Tibial artery (tissue), 4 donors: ENCODE measurements around the gene CCDC102A.

Experiments used
- DNase-seq, 2 donors: peaks; one replicate each; pipeline ENCODE4 v3.0.0-alpha.2; 2019
- H3K27ac ChIP-seq, 2 donors: fragments of 200-600 bp; sonication (generic) in 1 of 2; 1 replicate in 1 of 2; 2 replicates in 1 of 2; pipeline ENCODE4 v1.5.1; 2018 to 2019; ENCODE audit warnings: mild to moderate bottlenecking in 1 of 2
- H3K27me3 ChIP-seq, 2 donors: fragments of 200-600 bp; sonication (generic) in 1 of 2; one replicate each; pipeline versions ENCODE4 v1.5.1 to v1.6.0; 2016 to 2019
- H3K36me3 ChIP-seq, 3 donors: fragments of 200-600 bp; sonication (generic) in 2 of 3; one replicate each; pipeline ENCODE4 v1.5.1; 2016 to 2019; ENCODE audit warnings: mild to moderate bottlenecking in 2 of 3
- H3K4me1 ChIP-seq, 4 donors: fragments of 200-600 bp; sonication (generic) in 2 of 4; 1 replicate in 3 of 4; 2 replicates in 1 of 4; pipeline ENCODE4 v1.5.1; 2016 to 2019
- H3K4me3 ChIP-seq, 2 donors: fragments of 200-600 bp; sonication (generic) in 1 of 2; 1 replicate in 1 of 2; 2 replicates in 1 of 2; pipeline ENCODE4 v1.5.1; 2018 to 2019; ENCODE audit warnings: mild to moderate bottlenecking in 2 of 2
- H3K9me3 ChIP-seq, 3 donors: fragments of 200-600 bp; sonication (generic) in 1 of 3; one replicate each; pipeline ENCODE4 v1.5.1; 2016 to 2019
- intact Hi-C: fragments of 100-400 bp; cut with DNase I; formaldehyde crosslinking; loops from one replicate; pipeline ENCODE4 v1.15.0; 2023; ENCODE audit warnings: low total_unique reads
- TF ChIP-seq, protein P1 (sequence below), 2 experiments: fragments of 200-600 bp in 1 of 2; fragments of 450-650 bp in 1 of 2; IDR thresholded peaks; one replicate each; pipeline ENCODE4 v1.5.1; 2017 to 2019; ENCODE audit warnings: antibody characterized with exemption in 2 of 2, mild to moderate bottlenecking in 1 of 2, moderate library complexity in 1 of 2

CCDC102A gene

DNA sequence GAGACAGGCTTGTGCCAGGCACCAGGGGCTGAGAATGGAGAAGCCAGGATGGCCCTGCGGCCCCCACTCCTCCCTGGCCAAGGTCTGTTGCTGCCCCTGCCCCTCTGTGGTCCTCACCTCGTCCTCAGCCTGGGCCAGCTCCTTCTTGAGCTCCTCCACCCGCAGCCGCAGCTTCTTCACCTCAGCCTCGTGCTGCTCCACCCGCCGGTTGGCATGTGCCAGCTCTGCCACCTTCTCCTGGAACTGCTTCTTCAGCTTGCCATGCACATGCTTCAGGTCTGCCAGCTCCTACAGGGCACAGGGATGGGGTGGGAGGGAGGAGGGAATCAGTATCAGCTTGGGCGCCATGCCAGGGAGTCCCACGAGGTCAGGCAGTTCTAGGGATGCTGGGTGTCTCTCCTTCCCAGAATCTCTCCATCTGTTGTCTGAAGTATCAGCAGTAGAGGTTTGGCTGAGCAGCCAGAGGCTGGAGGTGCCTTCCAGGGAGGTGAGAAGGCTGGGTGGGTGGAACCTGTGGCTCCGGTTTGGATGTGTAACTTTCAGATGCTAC lies 20.1 kb downstream of the CCDC102A start:
- Histone ChIP-seq H3K9me3 (no peaks in the 10 kb centered on the region), H3K4me1 (peaks cover 0 to 7% (median 3%) of the 10 kb centered on the region in 4 donors), H3K36me3 (peaks cover 48 to 79% (median 58%) of the 10 kb centered on the region in 3 donors), H3K27ac (no peak overlapping the region), H3K4me3 (no peak overlapping the region), H3K27me3 (no peaks in the 10 kb centered on the region)
- no peak for DNase-seq
- TF ChIP-seq, protein P1, sequence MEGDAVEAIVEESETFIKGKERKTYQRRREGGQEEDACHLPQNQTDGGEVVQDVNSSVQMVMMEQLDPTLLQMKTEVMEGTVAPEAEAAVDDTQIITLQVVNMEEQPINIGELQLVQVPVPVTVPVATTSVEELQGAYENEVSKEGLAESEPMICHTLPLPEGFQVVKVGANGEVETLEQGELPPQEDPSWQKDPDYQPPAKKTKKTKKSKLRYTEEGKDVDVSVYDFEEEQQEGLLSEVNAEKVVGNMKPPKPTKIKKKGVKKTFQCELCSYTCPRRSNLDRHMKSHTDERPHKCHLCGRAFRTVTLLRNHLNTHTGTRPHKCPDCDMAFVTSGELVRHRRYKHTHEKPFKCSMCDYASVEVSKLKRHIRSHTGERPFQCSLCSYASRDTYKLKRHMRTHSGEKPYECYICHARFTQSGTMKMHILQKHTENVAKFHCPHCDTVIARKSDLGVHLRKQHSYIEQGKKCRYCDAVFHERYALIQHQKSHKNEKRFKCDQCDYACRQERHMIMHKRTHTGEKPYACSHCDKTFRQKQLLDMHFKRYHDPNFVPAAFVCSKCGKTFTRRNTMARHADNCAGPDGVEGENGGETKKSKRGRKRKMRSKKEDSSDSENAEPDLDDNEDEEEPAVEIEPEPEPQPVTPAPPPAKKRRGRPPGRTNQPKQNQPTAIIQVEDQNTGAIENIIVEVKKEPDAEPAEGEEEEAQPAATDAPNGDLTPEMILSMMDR (IDR thresholded peaks at IDR 0.05) = no peak
- intact Hi-C loops = loop anchor here (2.0 kb wide), 1 partner anchor 97 kb away; no protein-coding TSS in a partner anchor

DNA sequence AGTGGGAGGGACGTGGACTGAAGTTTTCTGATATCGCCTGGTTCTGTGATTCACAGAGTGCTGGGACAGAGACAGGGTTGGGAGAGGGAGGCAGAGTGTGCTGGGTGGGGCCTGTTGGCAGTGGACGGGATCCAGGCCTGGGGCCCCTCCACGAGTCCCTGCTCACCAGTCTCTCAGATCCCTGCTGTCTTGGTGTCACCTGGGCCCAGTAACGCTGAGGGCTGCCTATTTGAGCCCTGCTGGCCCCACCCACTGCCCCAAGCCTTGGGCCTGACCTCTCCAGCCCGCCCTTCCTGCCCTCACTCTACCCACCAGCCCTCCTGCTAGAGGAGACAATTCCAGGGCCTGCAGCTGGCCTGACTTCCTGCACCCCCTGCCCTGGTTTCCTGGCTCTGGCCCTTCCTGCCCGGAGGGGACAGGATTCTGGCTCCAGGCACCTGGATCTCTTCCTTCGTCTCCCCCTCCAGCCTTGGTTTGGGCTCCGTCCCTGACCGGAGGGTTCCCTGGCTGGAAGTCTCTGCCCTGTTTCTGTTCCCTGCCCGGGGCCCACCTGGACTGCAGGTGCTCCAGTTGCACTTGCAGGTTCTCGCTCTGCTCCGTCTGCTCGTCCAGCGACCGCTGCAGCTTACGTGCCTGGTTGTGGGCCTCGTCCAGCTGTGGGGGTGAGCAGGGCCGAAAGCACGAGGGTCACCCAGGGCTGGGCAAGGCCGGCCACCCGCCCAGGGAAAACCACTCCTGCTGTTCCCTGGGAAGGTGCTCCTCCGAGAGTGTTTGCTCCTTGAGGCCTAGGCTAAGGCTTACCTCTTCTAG lies 21.4 kb downstream of the CCDC102A start:
- intact Hi-C loops = no loop called here
- DNase-seq = no peak
- H3K27me3 ChIP-seq = no peaks in the 10 kb centered on the region
- peaks cover 0 to 6% (median 3%) of the 10 kb centered on the region in 4 donors for H3K4me1 ChIP-seq
- H3K27ac ChIP-seq = no peak overlapping the region
- TF ChIP-seq, protein P1 (IDR thresholded peaks at IDR 0.05) = no peak
- peaks cover 48 to 74% (median 58%) of the 10 kb centered on the region in 3 donors for H3K36me3 ChIP-seq
- H3K9me3 ChIP-seq = no peaks in the 10 kb centered on the region
- H3K4me3 ChIP-seq = no peak overlapping the region

DNA sequence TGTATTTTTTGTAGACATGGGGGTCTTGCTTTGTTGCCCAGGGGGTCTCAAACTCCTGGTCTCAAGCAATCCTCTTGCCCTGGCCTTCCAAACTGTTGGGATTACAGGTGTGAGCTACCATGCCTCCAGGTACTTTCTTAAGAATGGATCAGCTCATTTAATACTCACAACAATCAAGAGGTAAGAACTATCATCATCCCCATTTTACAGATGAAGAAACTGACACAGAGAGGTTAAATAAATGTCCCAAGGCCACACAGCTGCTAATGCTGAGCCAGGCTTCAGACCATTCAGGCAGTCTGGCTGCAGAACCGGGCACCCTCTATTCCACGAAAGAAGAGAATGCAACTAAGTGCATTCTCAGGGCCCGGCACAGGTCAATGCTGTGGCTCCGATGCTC lies 22.0 kb downstream of the CCDC102A start:
- Histone ChIP-seq H3K27ac (no peak overlapping the region), H3K4me3 (no peak overlapping the region), H3K36me3 (peaks cover 48 to 74% (median 58%) of the 10 kb centered on the region in 3 donors), H3K27me3 (no peaks in the 10 kb centered on the region), H3K4me1 (no peaks in the 10 kb centered on the region), H3K9me3 (no peaks in the 10 kb centered on the region)
- DNase-seq = no peak
- intact Hi-C loops = no loop called here
- TF ChIP-seq, protein P1 (IDR thresholded peaks at IDR 0.05) = no peak

DNA sequence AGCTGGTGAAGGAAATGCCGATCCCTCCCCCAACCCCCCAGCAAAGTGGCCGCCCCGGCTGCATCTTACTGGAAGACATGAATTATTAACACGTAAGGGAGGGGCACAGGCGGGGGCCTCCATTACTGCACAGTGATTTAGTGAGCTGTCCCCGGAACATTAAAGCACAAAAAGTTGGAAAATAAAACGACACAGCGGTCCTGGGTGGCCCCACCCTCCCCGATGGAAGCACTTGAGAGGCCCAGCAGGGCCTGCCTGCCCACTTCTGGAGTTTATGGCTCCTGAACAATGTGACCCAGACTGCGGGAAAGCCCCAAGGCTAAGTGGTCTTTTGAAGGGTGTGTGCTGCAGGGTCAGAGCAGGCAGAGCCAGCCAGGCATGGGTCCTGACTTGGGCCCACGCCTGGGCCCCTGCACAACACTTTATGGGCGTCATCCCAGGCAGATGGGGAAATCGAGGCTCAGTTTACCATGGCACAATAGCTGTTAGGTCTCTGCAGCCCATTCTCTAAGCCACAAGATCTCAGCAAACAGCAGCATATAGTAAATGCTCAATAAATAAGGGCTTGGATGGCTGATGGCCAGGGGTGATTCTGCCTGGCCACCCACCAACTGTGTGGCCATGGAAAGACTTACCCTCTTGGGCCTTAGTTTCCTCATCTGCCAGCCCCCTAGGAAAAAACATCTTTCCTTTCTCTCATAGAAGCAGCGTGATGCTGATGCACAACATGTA lies 22.8 kb downstream of the CCDC102A start:
- H3K4me3 ChIP-seq = no peak overlapping the region
- intact Hi-C loops = no loop called here
- DNase-seq = no peak
- H3K9me3 ChIP-seq = no peaks in the 10 kb centered on the region
- peaks cover 46 to 66% (median 56%) of the 10 kb centered on the region in 3 donors for H3K36me3 ChIP-seq
- no peaks in the 10 kb centered on the region for H3K27me3 ChIP-seq
- H3K4me1 ChIP-seq = no peaks in the 10 kb centered on the region
- H3K27ac ChIP-seq = no peak overlapping the region
- TF ChIP-seq, protein P1 (IDR thresholded peaks at IDR 0.05) = no peak

DNA sequence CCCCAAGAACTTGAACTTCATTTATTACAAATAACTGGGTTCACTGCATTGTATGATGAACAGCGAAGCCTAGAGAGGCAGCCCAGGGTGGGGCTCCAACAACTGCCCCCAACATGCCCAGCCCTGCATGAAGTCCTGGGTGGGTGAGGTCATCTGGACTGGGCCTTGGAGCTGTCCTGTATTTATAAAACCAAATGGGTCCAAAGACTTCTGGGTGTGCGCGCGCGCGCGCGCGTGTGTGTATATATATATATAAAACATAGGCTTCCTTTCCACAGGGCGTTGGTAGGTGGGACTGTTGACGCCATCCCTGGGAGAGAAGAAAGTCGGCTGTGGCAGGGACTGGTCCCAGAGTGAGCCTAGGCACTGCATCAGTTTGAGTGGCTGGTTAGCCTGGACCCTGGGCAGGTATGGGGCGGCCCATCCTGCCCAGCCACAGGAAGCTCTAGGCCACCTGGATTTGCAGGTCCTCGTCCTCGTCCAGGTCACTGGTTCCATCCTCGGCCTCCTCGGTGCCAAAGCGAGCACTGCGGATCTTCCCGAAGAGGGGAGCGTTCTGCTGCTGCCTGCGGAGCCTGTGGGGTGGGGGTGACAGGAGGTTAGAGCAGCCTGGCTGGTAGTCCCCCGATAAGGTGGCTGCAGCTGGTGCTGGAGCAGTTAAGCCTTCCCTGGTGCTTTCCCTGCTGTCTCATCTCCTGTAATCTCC lies 23.9 kb downstream of the CCDC102A start:
- Histone ChIP-seq H3K36me3 (peaks cover 35 to 55% (median 46%) of the 10 kb centered on the region in 3 donors), H3K4me3 (no peak overlapping the region), H3K27ac (no peak overlapping the region), H3K4me1 (no peaks in the 10 kb centered on the region), H3K27me3 (peaks cover 0 to 6% of the 10 kb centered on the region in 2 donors), H3K9me3 (no peaks in the 10 kb centered on the region)
- intact Hi-C loops = no loop called here
- TF ChIP-seq, protein P1 (IDR thresholded peaks at IDR 0.05) = no peak
- no peak for DNase-seq
